SIG-M5 treated with dmso at 0.1 percent for 504 hours (cell line): ENCODE measurements around the gene ADORA1.

Experiments used
- DNase-seq: peaks from one replicate; lab custom pipeline; 2025; ENCODE audit not compliant: unreplicated experiment; lab: John Stamatoyannopoulos, UW

The ADORA1 gene

GRCh38 chr1:203121186-203122015 lies 6.1 kb upstream of the ADORA1 start:
- peak; percentile 36 for DNase-seq

GRCh38 chr1:203122159-203122558 lies 5.4 kb upstream of the ADORA1 start:
- no peak for DNase-seq

- no peak for DNase-seq
These were observed 3.5 kb upstream of the ADORA1 start for GRCh38 chr1:203124011-203124410.

- DNase-seq: no peak
These were observed 2.8 kb upstream of the ADORA1 start for GRCh38 chr1:203124546-203125317.

- DNase-seq: peak; percentile 66
These were observed 1.2 kb upstream of the ADORA1 start for GRCh38 chr1:203126151-203126865.

- peak; percentile 16 for DNase-seq
These were observed 460 bp upstream of the ADORA1 start for GRCh38 chr1:203126866-203127665.

GRCh38 chr1:203128431-203128715 lies 847 bp downstream of the ADORA1 start:
- no peak for DNase-seq

- no peak for DNase-seq
These were observed 1.4 kb downstream of the ADORA1 start for GRCh38 chr1:203128716-203129500.

GRCh38 chr1:203129501-203130231 lies 2.1 kb downstream of the ADORA1 start:
- DNase-seq: peak; percentile 31

GRCh38 chr1:203130358-203130985 lies 2.9 kb downstream of the ADORA1 start:
- no peak for DNase-seq

- no peak for DNase-seq
These were observed 4.1 kb downstream of the ADORA1 start for GRCh38 chr1:203131548-203132200.

GRCh38 chr1:203133970-203134725 lies 6.6 kb downstream of the ADORA1 start:
- DNase-seq: peak; percentile 78

GRCh38 chr1:203135636-203136305 lies 8.2 kb downstream of the ADORA1 start:
- DNase-seq: peak; percentile 68

- DNase-seq: no peak
These were observed 9.0 kb downstream of the ADORA1 start for GRCh38 chr1:203136409-203137042.

GRCh38 chr1:203137324-203137723 lies 9.8 kb downstream of the ADORA1 start:
- no peak for DNase-seq

GRCh38 chr1:203138066-203138465 lies 10.5 kb downstream of the ADORA1 start:
- DNase-seq: no peak

- no peak for DNase-seq
These were observed 12.5 kb downstream of the ADORA1 start for GRCh38 chr1:203139976-203140475.
